ENCODE results near the gene PDE10A. TPM values are rescaled to one million over a fixed set of nuclear protein-coding genes. Genes with fewer than 3 reads are reported as not detected.

Gene PDE10A
- total and polyA plus RNA-seq, 2 of the 4 experiments (the other 2 are of a cell fraction): 3.4 to 12.4 TPM

GRCh38 chr6:165446331-165446730 lies 216.7 kb downstream of the PDE10A start:
- no peak for ATAC-seq (ENCODE audit: low read depth)
- dilution Hi-C loops (cut with HindIII; ENCODE audit: low sequenced_read_pairs, unreplicated experiment) (no loop called here), in situ Hi-C loops (cut with MboI; ENCODE audit: low sequenced_read_pairs) (loop anchor here (25.0 kb wide), 1 partner anchor 666 kb away; no protein-coding TSS in a partner anchor), intact Hi-C loops (cut with micrococcal nuclease) (no loop called here)
- ChIA-PET CTCF (interaction anchor here (1.0 kb wide), 1 partner anchor 10 kb away, joined by 3 read pairs; no protein-coding TSS in a partner anchor), POLR2A (ENCODE audit: unreplicated experiment) (no interaction called here)
- H3K9me3 ChIP-seq (ENCODE audit: control insufficient read depth, insufficient read depth, low read length): peaks cover 2% of the 10 kb centered on the region; the same call in 1 of the 2 replicates
- no peak overlapping the region for H2BK20ac ChIP-seq (ENCODE audit: low read depth, low read length)
- H3K18ac ChIP-seq (ENCODE audit: low read depth, low read length): no peak overlapping the region
- no peak overlapping the region for H3K4me2 ChIP-seq (ENCODE audit: low read depth, low read length)
- no peak overlapping the region for H3K9ac ChIP-seq (ENCODE audit: low read depth, low read length)
- TF ChIP-seq ELK1 (IDR thresholded peaks at IDR 0.05; ENCODE audit: borderline replicate concordance, low read depth, low read length) (no peak), CTCF (conservative IDR thresholded peaks at IDR 0.05; ENCODE audit: low read depth, low read length) (no peak), BHLHE40 (IDR thresholded peaks at IDR 0.05; ENCODE audit: low read depth, low read length) (no peak), RCOR1 (IDR thresholded peaks at IDR 0.05; ENCODE audit: insufficient replicate concordance, low read length) (no peak), USF2 (IDR thresholded peaks at IDR 0.05; ENCODE audit: low read depth, low read length) (no peak), MAZ (IDR thresholded peaks at IDR 0.05; ENCODE audit: borderline replicate concordance, low read depth, low read length) (no peak)
- H4K20me1 ChIP-seq (ENCODE audit: insufficient read depth, low read length): peaks cover 4% of the 10 kb centered on the region; the same call in 1 of the 2 replicates
- peaks cover 0 to 3% of the 10 kb centered on the region in 2 experiments; a peak in 1 of 4 replicates for H3K79me1 ChIP-seq (ENCODE audit: low read depth in 1 of 2, low read length in 2 of 2)
- H3K56ac ChIP-seq (ENCODE audit: extremely low read depth, insufficient read depth, low read length): no peak overlapping the region
- H2BK5ac ChIP-seq (ENCODE audit: low read depth, low read length, poor library complexity, severe bottlenecking): no peak overlapping the region
- no TSS peak for BruUV-seq (replicated peaks)
- H4K5ac ChIP-seq (ENCODE audit: low read depth, low read length): no peak overlapping the region
- no peak overlapping the region for H2BK15ac ChIP-seq (ENCODE audit: low read depth, low read length)
- H3K4me1 ChIP-seq (ENCODE audit: control insufficient read depth, insufficient read depth, low read length): no peaks in the 10 kb centered on the region
- H3K36me3 ChIP-seq (ENCODE audit: control insufficient read depth, insufficient read depth, low read length): peaks cover 7% of the 10 kb centered on the region; the same call in 1 of the 2 replicates
- H3K23ac ChIP-seq (ENCODE audit: low read depth, low read length): no peak overlapping the region
- H2AK9ac ChIP-seq (replicated peaks; ENCODE audit: low read depth, low read length, poor library complexity): no peak overlapping the region
- no peak overlapping the region for H4K8ac ChIP-seq (ENCODE audit: low read depth in 2 of 2, low read length in 2 of 2)
- no peak overlapping the region for H3K14ac ChIP-seq (replicated peaks; ENCODE audit: low read depth, low read length)
- no peak overlapping the region for H2BK120ac ChIP-seq (ENCODE audit: low read depth, low read length)
- H3K9me1 ChIP-seq (ENCODE audit: insufficient read depth, low read length): peaks cover 2% of the 10 kb centered on the region; the same call in 1 of the 2 replicates
- no peaks in the 10 kb centered on the region for H3K27me3 ChIP-seq (ENCODE audit: control insufficient read depth, insufficient read depth, low read length)
- no peak overlapping the region for H3K4me3 ChIP-seq (ENCODE audit: insufficient read depth, low read depth, low read length)
- H2AK5ac ChIP-seq (ENCODE audit: low read depth, low read length): no peak overlapping the region
- H3K27ac ChIP-seq (ENCODE audit: insufficient read depth, low read length): no peak overlapping the region
- H3K4ac ChIP-seq (ENCODE audit: low read depth, low read length): no peak overlapping the region
- no peak overlapping the region for H2AFZ ChIP-seq (replicated peaks; ENCODE audit: low read length, poor library complexity)
- DNase-seq: no peak
- H4K91ac ChIP-seq (ENCODE audit: insufficient read depth, low read depth, low read length): no peak overlapping the region
